H54 (cell line): ENCODE results near the gene OR7G1.
A peak's percentile ranks its signal among the peaks of the same experiment; 100 is the strongest.

Experiments used
- DNase-seq: peaks from one replicate; pipeline ENCODE4 v3.0.0; 2011; ENCODE audit warnings: low spot score, mixed read lengths; ENCODE audit not compliant: insufficient read length
- FAIRE-seq: peaks from 3 replicates; lab custom pipeline; 2011; peaks lifted over from hg19 to GRCh38; lab: Jason Lieb, UNC
- POLR2A ChIP-seq: IDR thresholded peaks from 2 replicates; pipeline ENCODE4 v1.6.1; 2011; ENCODE audit warnings: low read depth, mild to moderate bottlenecking, low read length

Gene OR7G1

GRCh38 chr19:9115307-9115813 is at the start of gene OR7G1:
Gene OR7G1, minus strand, starts transcription at chr19:9115763. Its CDS starts 0 bp downstream, at chr19:9115763.
- no peak for TF ChIP-seq POLR2A
- FAIRE-seq (no peak), DNase-seq (no peak)

GRCh38 chr19:9165261-9165660 is 49.7 kb upstream of the OR7G1 start:
- TF ChIP-seq POLR2A = no peak
- DNase-seq (no peak), FAIRE-seq (no peak)

GRCh38 chr19:9161427-9161826 is 45.9 kb upstream of the OR7G1 start:
- FAIRE-seq (no peak), DNase-seq (no peak)
- TF ChIP-seq POLR2A = no peak

- DNase-seq (no peak), FAIRE-seq (no peak)
- no peak for TF ChIP-seq POLR2A
Measured at GRCh38 chr19:9159891-9160290, 44.3 kb upstream of the OR7G1 start.

- FAIRE-seq = no peak
- no peak for TF ChIP-seq POLR2A
- no peak for DNase-seq
Measured at GRCh38 chr19:9156304-9156703, 40.7 kb upstream of the OR7G1 start.

- TF ChIP-seq POLR2A = no peak
- DNase-seq (no peak), FAIRE-seq (no peak)
Measured at GRCh38 chr19:9155591-9155990, 40.0 kb upstream of the OR7G1 start.

- FAIRE-seq (no peak), DNase-seq (no peak)
- no peak for TF ChIP-seq POLR2A
Measured at GRCh38 chr19:9151367-9151766, 35.8 kb upstream of the OR7G1 start.

- no peak for TF ChIP-seq POLR2A
- DNase-seq (no peak), FAIRE-seq (no peak)
Measured at GRCh38 chr19:9150650-9151049, 35.1 kb upstream of the OR7G1 start.

- TF ChIP-seq POLR2A = no peak
- FAIRE-seq (no peak), DNase-seq (no peak)
Measured at GRCh38 chr19:9149997-9150396, 34.4 kb upstream of the OR7G1 start.

- no peak for DNase-seq
- no peak for TF ChIP-seq POLR2A
- FAIRE-seq = no peak
Measured at GRCh38 chr19:9148697-9149096, 33.1 kb upstream of the OR7G1 start.

GRCh38 chr19:9146882-9147281 is 31.3 kb upstream of the OR7G1 start:
- DNase-seq = no peak
- no peak for TF ChIP-seq POLR2A
- FAIRE-seq = no peak

GRCh38 chr19:9144920-9145319 is 29.4 kb upstream of the OR7G1 start:
- FAIRE-seq (no peak), DNase-seq (no peak)
- TF ChIP-seq POLR2A = no peak

GRCh38 chr19:9140159-9140874 is 24.8 kb upstream of the OR7G1 start, which contains the start of gene ZNF317:
Gene ZNF317, plus strand, starts transcription at chr19:9140397. Its CDS starts 15,620 bp downstream, at chr19:9156017.
- DNase-seq = peak; percentile 58
- TF ChIP-seq POLR2A = peak; percentile 61
- peak; percentile 90 for FAIRE-seq

- DNase-seq (no peak), FAIRE-seq (no peak)
- TF ChIP-seq POLR2A = no peak
Measured at GRCh38 chr19:9139609-9140158, 24.1 kb upstream of the OR7G1 start.

GRCh38 chr19:9132422-9132821 is 16.9 kb upstream of the OR7G1 start:
- TF ChIP-seq POLR2A = no peak
- FAIRE-seq (no peak), DNase-seq (no peak)

GRCh38 chr19:9130965-9131364 is 15.4 kb upstream of the OR7G1 start:
- DNase-seq = no peak
- no peak for FAIRE-seq
- TF ChIP-seq POLR2A = no peak
